GM18870 (cell line): Measurements from ENCODE around the gene CRKL.
"Not testable (repeated sequence)": the region's sequence is repeated elsewhere in the genome, so short reads cannot be mapped to it uniquely, and the experiment has no call there.

ENCODE experiments used
- ATAC-seq: cut with Tn5 transposase; IDR thresholded peaks from one replicate; pipeline ENCODE4 v1.9.1; 2021; ENCODE audit warnings: moderate library complexity; ENCODE audit not compliant: unreplicated experiment

CRKL gene

GRCh38 chr22:20931126-20931654, 14.0 kb downstream of the CRKL start:
- no peak for ATAC-seq

- ATAC-seq = no peak
These were observed 16.7 kb downstream of the CRKL start for GRCh38 chr22:20933910-20934309.

- ATAC-seq = not testable (repeated sequence)
These were observed 17.8 kb downstream of the CRKL start for GRCh38 chr22:20935049-20935448.

- ATAC-seq = not testable (repeated sequence)
These were observed 18.8 kb downstream of the CRKL start for GRCh38 chr22:20935780-20936539.

- ATAC-seq = no peak
These were observed 20.0 kb downstream of the CRKL start for GRCh38 chr22:20937031-20937793.

- no peak for ATAC-seq
These were observed 20.8 kb downstream of the CRKL start for GRCh38 chr22:20937794-20938671.

GRCh38 chr22:20939457-20940185, 22.4 kb downstream of the CRKL start:
- not testable (repeated sequence) for ATAC-seq

GRCh38 chr22:20940186-20940651, 23.0 kb downstream of the CRKL start:
- no peak for ATAC-seq

- no peak for ATAC-seq
These were observed 23.7 kb downstream of the CRKL start for GRCh38 chr22:20940904-20941385.

- not testable (repeated sequence) for ATAC-seq
These were observed 25.1 kb downstream of the CRKL start for GRCh38 chr22:20942203-20942902.

- ATAC-seq = no peak
These were observed 26.1 kb downstream of the CRKL start for GRCh38 chr22:20943104-20943933.

- no peak for ATAC-seq
These were observed 26.8 kb downstream of the CRKL start for GRCh38 chr22:20944042-20944441.

- no peak for ATAC-seq
These were observed 28.3 kb downstream of the CRKL start for GRCh38 chr22:20945578-20945934.

GRCh38 chr22:20946080-20946986, 29.1 kb downstream of the CRKL start:
- ATAC-seq = no peak

GRCh38 chr22:20946991-20947390, 29.8 kb downstream of the CRKL start:
- ATAC-seq = no peak

- ATAC-seq = no peak
These were observed 31.2 kb downstream of the CRKL start for GRCh38 chr22:20948450-20948849.

- no peak for ATAC-seq
These were observed 31.8 kb downstream of the CRKL start for GRCh38 chr22:20948989-20949388.
